PFSK-1 (cell line): ENCODE measurements around the gene CEP57L1.

Experiments used
- FOXP2 ChIP-seq: optimal IDR thresholded peaks from 2 replicates; pipeline ENCODE3; 2011; ENCODE audit warnings: borderline replicate concordance, control low read depth, inconsistent platforms; ENCODE audit not compliant: insufficient read depth; ENCODE audit errors: extremely low read length, extremely low read depth
- POLR2AphosphoS5 ChIP-seq: IDR thresholded peaks from 2 replicates; pipeline ENCODE4 v1.6.1; 2012; ENCODE audit warnings: low read depth, mild to moderate bottlenecking, control low read depth, low read length, moderate library complexity
- REST ChIP-seq, 2 experiments: IDR thresholded peaks; 2 replicates each; pipeline versions ENCODE4 v1.6.1 to v1.8.0; 2011 to 2012; ENCODE audit warnings: low read depth in 2 of 2, low read length in 2 of 2, control low read depth in 1 of 2, inconsistent platforms in 1 of 2, mild to moderate bottlenecking in 1 of 2, moderate library complexity in 1 of 2; ENCODE audit not compliant: insufficient read depth in 1 of 2
- SIN3A ChIP-seq: IDR thresholded peaks from 2 replicates; pipeline ENCODE4 v1.6.1; 2012; ENCODE audit warnings: mild to moderate bottlenecking, low read length, moderate library complexity, borderline replicate concordance; ENCODE audit not compliant: insufficient read depth
- TAF1 ChIP-seq: IDR thresholded peaks from 2 replicates; pipeline ENCODE4 v1.6.1; 2012; ENCODE audit warnings: low read length, control low read depth, borderline replicate concordance; ENCODE audit not compliant: insufficient read depth

DNA sequence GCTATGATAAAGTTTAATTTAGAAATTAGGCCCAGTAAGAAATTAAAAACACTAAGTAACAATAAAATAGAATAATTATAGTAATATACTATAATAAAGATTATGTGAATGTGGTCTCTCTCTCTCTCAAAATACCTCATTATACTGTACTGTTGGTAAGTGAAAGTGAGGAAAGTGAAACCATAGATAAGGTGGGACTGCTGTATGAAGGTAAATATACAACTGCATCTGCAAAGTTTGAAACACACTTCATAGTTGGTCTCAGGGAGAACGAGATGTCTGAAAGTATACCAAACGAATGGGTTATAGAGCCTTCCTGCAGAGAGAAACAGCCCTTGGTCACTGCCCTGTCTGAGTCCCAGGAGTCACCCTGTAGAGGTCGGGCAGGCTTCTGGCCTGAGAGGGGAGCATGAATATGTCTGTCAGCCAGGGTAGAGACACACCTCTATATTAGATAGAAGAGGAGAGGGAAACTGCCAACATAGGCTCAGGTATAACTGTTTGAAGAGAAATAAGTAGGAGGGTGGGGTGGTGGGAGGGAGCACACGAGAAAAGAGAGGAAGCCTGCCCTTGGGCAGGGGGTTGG, 32.4 kb upstream of the CEP57L1 start:
- no peak for TF ChIP-seq REST (IDR thresholded peaks at IDR 0.05; ENCODE audit: insufficient read depth in 1 of 2, low read depth in 2 of 2, low read length in 2 of 2)
- no peak for TF ChIP-seq POLR2AphosphoS5
- TF ChIP-seq SIN3A, result no peak
- TF ChIP-seq TAF1, result no peak
- no peak for TF ChIP-seq FOXP2
